ENCODE data around the gene FOXP1. TPM values are rescaled to one million over a fixed set of nuclear protein-coding genes. Genes with fewer than 3 reads are reported as not detected.
A peak's percentile ranks its signal among the peaks of the same experiment; 100 is the strongest.

The FOXP1 gene
- total RNA-seq, 1 donor from 2014 or later: 113 TPM

DNA sequence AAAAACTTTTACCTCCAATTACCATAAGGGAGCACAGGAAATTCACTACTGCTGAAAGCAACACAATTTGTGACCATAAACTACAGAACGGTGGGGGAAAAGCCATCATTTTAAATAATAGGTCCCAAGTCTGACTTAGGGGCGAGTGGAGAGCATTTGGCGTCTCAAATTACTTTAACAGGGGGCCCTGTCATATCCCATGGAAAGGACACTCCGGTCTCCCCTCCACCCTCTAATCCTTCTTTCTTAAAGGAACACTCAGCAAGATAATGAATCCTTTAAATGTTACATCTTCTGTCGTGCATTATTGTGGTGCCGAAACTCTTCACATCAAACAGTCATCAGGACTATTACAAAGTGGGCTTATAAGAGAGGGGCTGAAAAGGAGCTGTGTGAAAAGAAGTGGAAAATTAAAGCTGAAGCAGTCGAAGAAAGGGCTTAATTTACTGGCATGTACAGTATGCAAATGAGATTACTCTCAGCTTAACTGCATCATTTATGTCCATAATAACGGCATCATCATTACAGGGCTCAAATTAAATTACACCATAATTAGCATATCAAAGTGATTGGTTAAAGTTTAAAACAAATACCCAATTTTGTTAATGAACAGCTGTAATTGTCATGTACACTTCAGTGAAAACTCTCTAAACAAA is 342.2 kb downstream of the FOXP1 start:
- TF ChIP-seq, protein P1, sequence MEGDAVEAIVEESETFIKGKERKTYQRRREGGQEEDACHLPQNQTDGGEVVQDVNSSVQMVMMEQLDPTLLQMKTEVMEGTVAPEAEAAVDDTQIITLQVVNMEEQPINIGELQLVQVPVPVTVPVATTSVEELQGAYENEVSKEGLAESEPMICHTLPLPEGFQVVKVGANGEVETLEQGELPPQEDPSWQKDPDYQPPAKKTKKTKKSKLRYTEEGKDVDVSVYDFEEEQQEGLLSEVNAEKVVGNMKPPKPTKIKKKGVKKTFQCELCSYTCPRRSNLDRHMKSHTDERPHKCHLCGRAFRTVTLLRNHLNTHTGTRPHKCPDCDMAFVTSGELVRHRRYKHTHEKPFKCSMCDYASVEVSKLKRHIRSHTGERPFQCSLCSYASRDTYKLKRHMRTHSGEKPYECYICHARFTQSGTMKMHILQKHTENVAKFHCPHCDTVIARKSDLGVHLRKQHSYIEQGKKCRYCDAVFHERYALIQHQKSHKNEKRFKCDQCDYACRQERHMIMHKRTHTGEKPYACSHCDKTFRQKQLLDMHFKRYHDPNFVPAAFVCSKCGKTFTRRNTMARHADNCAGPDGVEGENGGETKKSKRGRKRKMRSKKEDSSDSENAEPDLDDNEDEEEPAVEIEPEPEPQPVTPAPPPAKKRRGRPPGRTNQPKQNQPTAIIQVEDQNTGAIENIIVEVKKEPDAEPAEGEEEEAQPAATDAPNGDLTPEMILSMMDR (conservative IDR thresholded peaks at IDR 0.05): no peak
- peaks cover 4% of the 10 kb centered on the region for H3K9me3 Mint-ChIP-seq
- DNase-seq (ENCODE audit: extremely low spot score, unreplicated experiment): no peak
- H3K36me3 Mint-ChIP-seq: peaks cover 8% of the 10 kb centered on the region
- no peaks in the 10 kb centered on the region for H3K27me3 Mint-ChIP-seq
- peak overlapping the region; percentile 56 for H3K4me3 Mint-ChIP-seq
- H3K4me1 Mint-ChIP-seq (ENCODE audit: unreplicated experiment): peaks cover 65% of the 10 kb centered on the region
- H3K27ac Mint-ChIP-seq: no peak overlapping the region

DNA sequence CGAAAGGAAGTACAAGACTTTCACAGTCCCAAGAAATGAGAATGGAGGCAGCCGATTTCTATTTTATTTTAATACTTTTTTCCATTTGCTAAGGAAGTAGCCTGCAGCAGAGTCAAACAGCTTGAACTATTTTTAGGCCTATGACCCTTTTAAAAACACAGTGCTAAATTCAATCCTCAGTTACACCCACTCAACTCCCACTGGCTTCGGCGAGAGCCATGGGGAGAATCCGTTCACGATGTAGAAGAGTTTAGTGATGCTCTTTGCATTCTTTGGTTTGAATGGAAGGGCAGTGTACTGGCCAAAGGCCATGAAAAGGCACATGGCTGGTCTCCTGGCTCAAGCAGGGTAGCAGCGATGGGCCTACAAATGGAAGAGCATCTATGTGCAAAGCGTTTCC is 343.5 kb downstream of the FOXP1 start:
- no peak for DNase-seq (ENCODE audit: extremely low spot score, unreplicated experiment)
- Mint-ChIP-seq H3K27me3 (no peaks in the 10 kb centered on the region), H3K9me3 (peaks cover 4% of the 10 kb centered on the region), H3K4me3 (peak overlapping the region; percentile 56), H3K27ac (peak overlapping the region; percentile 30), H3K36me3 (peaks cover 12% of the 10 kb centered on the region), H3K4me1 (ENCODE audit: unreplicated experiment) (peaks cover 55% of the 10 kb centered on the region)
- TF ChIP-seq, protein P1 (conservative IDR thresholded peaks at IDR 0.05): no peak

DNA sequence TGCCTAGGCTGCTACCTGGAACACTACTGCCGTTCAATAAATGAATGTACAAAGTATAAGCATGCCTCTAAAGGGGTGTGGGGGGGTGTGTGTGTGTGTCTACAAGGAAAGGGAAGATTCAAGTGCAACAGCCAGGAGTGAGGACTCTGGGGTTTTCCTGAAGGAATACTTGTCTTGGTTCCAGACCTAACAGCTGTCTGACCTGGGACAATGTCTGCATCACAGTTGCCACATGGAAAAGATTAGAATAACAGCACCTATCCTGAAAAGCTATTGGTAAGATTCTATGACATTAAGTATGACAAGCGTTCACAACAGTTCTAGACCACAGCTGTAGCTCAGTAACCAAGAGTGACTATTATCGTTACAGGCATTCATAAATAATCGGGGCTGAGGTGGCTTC is 345.2 kb downstream of the FOXP1 start:
- Mint-ChIP-seq H3K27ac (peak overlapping the region; percentile 70), H3K4me3 (peak overlapping the region; percentile 7), H3K9me3 (peaks cover 4% of the 10 kb centered on the region), H3K27me3 (no peaks in the 10 kb centered on the region), H3K36me3 (peaks cover 22% of the 10 kb centered on the region), H3K4me1 (ENCODE audit: unreplicated experiment) (peaks cover 43% of the 10 kb centered on the region)
- TF ChIP-seq, protein P1 (conservative IDR thresholded peaks at IDR 0.05): no peak
- no peak for DNase-seq (ENCODE audit: extremely low spot score, unreplicated experiment)

DNA sequence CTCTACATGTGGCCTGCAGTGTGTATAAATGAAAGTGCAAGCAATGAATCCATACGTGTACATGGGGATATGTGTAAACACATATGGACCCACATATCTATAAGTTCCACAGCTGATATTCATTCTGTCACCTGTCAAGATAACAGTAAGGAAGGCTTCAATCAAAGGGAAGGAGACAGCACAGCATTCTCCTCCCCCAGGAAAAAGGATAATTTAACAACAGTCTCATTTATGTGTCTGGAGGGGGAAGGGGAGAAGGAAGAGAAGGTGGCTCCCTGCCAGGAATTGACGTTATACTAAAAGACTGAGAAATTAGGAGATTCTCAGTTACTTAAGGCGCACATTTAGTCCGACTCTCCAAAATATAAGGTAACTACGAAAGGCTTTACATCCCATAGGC is 345.9 kb downstream of the FOXP1 start:
- Mint-ChIP-seq H3K4me3 (no peak overlapping the region), H3K27me3 (no peaks in the 10 kb centered on the region), H3K36me3 (peaks cover 22% of the 10 kb centered on the region), H3K27ac (no peak overlapping the region), H3K4me1 (ENCODE audit: unreplicated experiment) (peaks cover 36% of the 10 kb centered on the region), H3K9me3 (peaks cover 4% of the 10 kb centered on the region)
- TF ChIP-seq, protein P1 (conservative IDR thresholded peaks at IDR 0.05): no peak
- no peak for DNase-seq (ENCODE audit: extremely low spot score, unreplicated experiment)

DNA sequence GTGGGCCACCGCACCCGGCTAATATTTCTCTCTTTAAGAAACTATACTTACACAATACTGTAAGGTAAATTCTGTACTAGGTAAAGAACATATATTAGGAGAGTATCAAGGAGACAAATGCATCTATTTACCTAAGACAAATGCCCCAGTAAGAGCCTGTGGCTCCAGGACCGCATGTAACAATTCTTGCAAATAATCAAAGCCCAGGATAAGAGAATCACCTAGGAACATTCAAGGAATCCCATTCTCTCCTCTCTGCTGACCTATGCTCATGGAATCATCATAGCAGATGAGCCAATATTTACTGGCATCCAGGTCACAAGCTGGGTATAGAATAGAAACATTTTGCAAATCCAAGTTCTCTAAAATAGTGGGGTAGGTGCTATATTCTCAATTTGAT is 347.7 kb downstream of the FOXP1 start:
- TF ChIP-seq, protein P1 (conservative IDR thresholded peaks at IDR 0.05): no peak
- peaks cover 4% of the 10 kb centered on the region for H3K9me3 Mint-ChIP-seq
- H3K27me3 Mint-ChIP-seq: no peaks in the 10 kb centered on the region
- H3K27ac Mint-ChIP-seq: no peak overlapping the region
- H3K4me3 Mint-ChIP-seq: no peak overlapping the region
- peaks cover 29% of the 10 kb centered on the region for H3K36me3 Mint-ChIP-seq
- no peak for DNase-seq (ENCODE audit: extremely low spot score, unreplicated experiment)
- peaks cover 34% of the 10 kb centered on the region for H3K4me1 Mint-ChIP-seq (ENCODE audit: unreplicated experiment)

All from type B pancreatic cell (in vitro differentiated cells).